Adrenal gland (tissue), 5 donors: ENCODE data around the gene IDH3A.

Source experiments
- POLR2A ChIP-seq, 2 donors: fragments of 450-650 bp; IDR thresholded peaks; one replicate each; pipeline ENCODE4 v1.6.1; 2017; ENCODE audit warnings: antibody characterized with exemption in 2 of 2, mild to moderate bottlenecking in 2 of 2, moderate library complexity in 1 of 2
- TF ChIP-seq, protein P1 (sequence below), 6 experiments: fragments of 450-650 bp in 4 of 6; fragments of 200-600 bp in 2 of 6; sonication (generic) in 1 of 6; IDR thresholded peaks; 1 replicate in 5 of 6; 2 replicates in 1 of 6; pipeline versions ENCODE4 v1.5.1 to v1.8.0; 2016 to 2021; ENCODE audit warnings: antibody characterized with exemption in 6 of 6, mild to moderate bottlenecking in 2 of 6, moderate library complexity in 1 of 6
- donor health status: DM: no; HTN: no; CAD: no.

DNA sequence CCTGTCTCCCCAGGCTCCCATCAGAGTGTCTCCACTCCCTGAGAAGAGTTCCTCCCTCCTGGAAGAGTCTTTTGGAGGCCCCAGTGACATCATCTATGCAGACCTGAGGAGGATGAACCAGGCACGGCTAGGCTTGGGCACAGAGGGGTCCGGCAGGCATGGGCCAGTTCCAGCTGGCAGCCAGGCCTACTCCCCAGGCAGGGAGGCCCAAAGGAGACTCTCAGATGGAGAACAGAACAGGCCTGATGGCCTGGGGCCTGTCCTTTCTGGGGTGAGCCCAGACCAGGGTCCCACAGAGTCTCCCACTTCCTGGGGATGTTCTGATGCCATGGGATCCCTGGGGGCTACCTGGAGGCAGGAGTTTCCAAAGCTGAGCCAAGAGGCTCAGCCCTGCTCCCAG lies 48.3 kb upstream of the IDH3A start:
- TF ChIP-seq, protein P1, sequence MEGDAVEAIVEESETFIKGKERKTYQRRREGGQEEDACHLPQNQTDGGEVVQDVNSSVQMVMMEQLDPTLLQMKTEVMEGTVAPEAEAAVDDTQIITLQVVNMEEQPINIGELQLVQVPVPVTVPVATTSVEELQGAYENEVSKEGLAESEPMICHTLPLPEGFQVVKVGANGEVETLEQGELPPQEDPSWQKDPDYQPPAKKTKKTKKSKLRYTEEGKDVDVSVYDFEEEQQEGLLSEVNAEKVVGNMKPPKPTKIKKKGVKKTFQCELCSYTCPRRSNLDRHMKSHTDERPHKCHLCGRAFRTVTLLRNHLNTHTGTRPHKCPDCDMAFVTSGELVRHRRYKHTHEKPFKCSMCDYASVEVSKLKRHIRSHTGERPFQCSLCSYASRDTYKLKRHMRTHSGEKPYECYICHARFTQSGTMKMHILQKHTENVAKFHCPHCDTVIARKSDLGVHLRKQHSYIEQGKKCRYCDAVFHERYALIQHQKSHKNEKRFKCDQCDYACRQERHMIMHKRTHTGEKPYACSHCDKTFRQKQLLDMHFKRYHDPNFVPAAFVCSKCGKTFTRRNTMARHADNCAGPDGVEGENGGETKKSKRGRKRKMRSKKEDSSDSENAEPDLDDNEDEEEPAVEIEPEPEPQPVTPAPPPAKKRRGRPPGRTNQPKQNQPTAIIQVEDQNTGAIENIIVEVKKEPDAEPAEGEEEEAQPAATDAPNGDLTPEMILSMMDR (IDR thresholded peaks at IDR 0.05), result no peak
- no peak for TF ChIP-seq POLR2A (IDR thresholded peaks at IDR 0.05)
